Peyer's patch (tissue), 4 donors: ENCODE measurements around the gene ING1. TPM values are rescaled to one million over a fixed set of nuclear protein-coding genes. Genes with fewer than 3 reads are reported as not detected.

Experiments used
- DNase-seq, 3 donors: peaks; one replicate each; pipeline ENCODE4 v3.0.0-alpha.2; 2017 to 2019
- H3K27ac ChIP-seq, 4 donors: fragments of 200-600 bp; sonication (generic); one replicate each; pipeline ENCODE4 v1.5.1; 2016 to 2019
- H3K27me3 ChIP-seq, 2 donors: fragments of 200-600 bp; sonication (generic); one replicate each; pipeline ENCODE4 v1.5.1; 2019
- H3K36me3 ChIP-seq, 3 donors: fragments of 200-600 bp; sonication (generic); one replicate each; pipeline ENCODE4 v1.5.1; 2016 to 2019
- H3K4me1 ChIP-seq, 4 donors: fragments of 200-600 bp; sonication (generic); one replicate each; pipeline ENCODE4 v1.5.1; 2016 to 2019
- H3K4me3 ChIP-seq, 4 donors: fragments of 200-600 bp; sonication (generic); 1 replicate in 3 of 4; 2 replicates in 1 of 4; pipeline ENCODE4 v1.5.1; 2016 to 2019; ENCODE audit warnings: mild to moderate bottlenecking in 1 of 4
- H3K9me3 ChIP-seq, 4 donors: fragments of 200-600 bp; sonication (generic); one replicate each; pipeline ENCODE4 v1.5.1; 2016 to 2019; ENCODE audit warnings: mild to moderate bottlenecking in 1 of 4
- POLR2A ChIP-seq, 2 donors: fragments of 450-650 bp; IDR thresholded peaks; one replicate each; pipeline ENCODE4 v1.5.1; 2017; ENCODE audit warnings: antibody characterized with exemption in 2 of 2, mild to moderate bottlenecking in 2 of 2, moderate library complexity in 2 of 2
- total RNA-seq, 4 donors: library from RNA; depleted of rRNA; stranded (reverse); fragments of >200 nt; gene quantifications; one replicate each; pipeline ENCODE4 v1.1.0, GENCODE V29; 2016
- TF ChIP-seq, protein P1 (sequence below), 6 experiments: fragments of 450-650 bp in 4 of 6; fragments of 200-600 bp in 2 of 6; sonication (generic) in 1 of 6; IDR thresholded peaks; one replicate each; pipeline ENCODE4 v1.5.1; 2017 to 2019; ENCODE audit warnings: antibody characterized with exemption in 6 of 6, mild to moderate bottlenecking in 3 of 6, moderate library complexity in 1 of 6

Gene ING1
- total RNA-seq, 4 donors from 2014 or later: 7.4 to 40.4 (median 21.7) TPM

GRCh38 chr13:110770678-110771077 is 57.2 kb downstream of the ING1 start:
- no peak for DNase-seq
- no peak overlapping the region for H3K4me3 ChIP-seq
- TF ChIP-seq, protein P1, sequence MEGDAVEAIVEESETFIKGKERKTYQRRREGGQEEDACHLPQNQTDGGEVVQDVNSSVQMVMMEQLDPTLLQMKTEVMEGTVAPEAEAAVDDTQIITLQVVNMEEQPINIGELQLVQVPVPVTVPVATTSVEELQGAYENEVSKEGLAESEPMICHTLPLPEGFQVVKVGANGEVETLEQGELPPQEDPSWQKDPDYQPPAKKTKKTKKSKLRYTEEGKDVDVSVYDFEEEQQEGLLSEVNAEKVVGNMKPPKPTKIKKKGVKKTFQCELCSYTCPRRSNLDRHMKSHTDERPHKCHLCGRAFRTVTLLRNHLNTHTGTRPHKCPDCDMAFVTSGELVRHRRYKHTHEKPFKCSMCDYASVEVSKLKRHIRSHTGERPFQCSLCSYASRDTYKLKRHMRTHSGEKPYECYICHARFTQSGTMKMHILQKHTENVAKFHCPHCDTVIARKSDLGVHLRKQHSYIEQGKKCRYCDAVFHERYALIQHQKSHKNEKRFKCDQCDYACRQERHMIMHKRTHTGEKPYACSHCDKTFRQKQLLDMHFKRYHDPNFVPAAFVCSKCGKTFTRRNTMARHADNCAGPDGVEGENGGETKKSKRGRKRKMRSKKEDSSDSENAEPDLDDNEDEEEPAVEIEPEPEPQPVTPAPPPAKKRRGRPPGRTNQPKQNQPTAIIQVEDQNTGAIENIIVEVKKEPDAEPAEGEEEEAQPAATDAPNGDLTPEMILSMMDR (IDR thresholded peaks at IDR 0.05): no peak
- no peak for TF ChIP-seq POLR2A (IDR thresholded peaks at IDR 0.05)
- H3K4me1 ChIP-seq: no peaks in the 10 kb centered on the region
- no peaks in the 10 kb centered on the region for H3K27me3 ChIP-seq
- H3K27ac ChIP-seq: no peak overlapping the region
- no peaks in the 10 kb centered on the region for H3K9me3 ChIP-seq
- H3K36me3 ChIP-seq: no peaks in the 10 kb centered on the region

GRCh38 chr13:110771194-110771593 is 57.7 kb downstream of the ING1 start:
- H3K36me3 ChIP-seq: no peaks in the 10 kb centered on the region
- no peak for DNase-seq
- no peaks in the 10 kb centered on the region for H3K9me3 ChIP-seq
- no peaks in the 10 kb centered on the region for H3K27me3 ChIP-seq
- TF ChIP-seq POLR2A (IDR thresholded peaks at IDR 0.05): no peak
- TF ChIP-seq, protein P1 (IDR thresholded peaks at IDR 0.05): no peak
- no peak overlapping the region for H3K27ac ChIP-seq
- H3K4me1 ChIP-seq: no peaks in the 10 kb centered on the region
- H3K4me3 ChIP-seq: no peak overlapping the region

- no peak overlapping the region for H3K4me3 ChIP-seq
- no peaks in the 10 kb centered on the region for H3K4me1 ChIP-seq
- H3K27ac ChIP-seq: no peak overlapping the region
- no peaks in the 10 kb centered on the region for H3K36me3 ChIP-seq
- TF ChIP-seq, protein P1 (IDR thresholded peaks at IDR 0.05): no peak
- no peak for TF ChIP-seq POLR2A (IDR thresholded peaks at IDR 0.05)
- H3K9me3 ChIP-seq: no peaks in the 10 kb centered on the region
- DNase-seq: no peak
- H3K27me3 ChIP-seq: no peaks in the 10 kb centered on the region
Measured at GRCh38 chr13:110772091-110772984, 58.8 kb downstream of the ING1 start.

Other genes with a start within 250 kb of the ING1 start
- gene RAB20, start 152.0 kb upstream of the ING1 start, total RNA-seq: 10 to 100 TPM; 15.7 to 69.1 (median 62.2) TPM
- gene NAXD, start 98.2 kb upstream of the ING1 start, total RNA-seq: 10 to 100 TPM; 27.1 to 43.2 (median 35.8) TPM
- gene CARS2, start 7.6 kb upstream of the ING1 start, total RNA-seq: 100 to 1,000 TPM in 2 of 4 donors, 10 to 100 TPM in 2; 50.6 to 123 (median 97.7) TPM
- gene ANKRD10, start 201.4 kb downstream of the ING1 start, total RNA-seq: 100 to 1,000 TPM; 117 to 184 (median 138) TPM